Stimulated activated CD4-positive, alpha-beta T cell treated with anti-CD3 and anti-CD28 coated beads, Interleukin-12 subunit alpha, Interleukin-12 subunit beta, amount 100 ng/mL, for 48 hours (primary cell): ENCODE results near the gene UNC13D.
A peak's percentile ranks its signal among the peaks of the same experiment; 100 is the strongest.
"Not testable (repeated sequence)": the region's sequence is repeated elsewhere in the genome, so short reads cannot be mapped to it uniquely, and the experiment has no call there.

Experiments used
- DNase-seq, 3 donors: peaks; one replicate each; pipeline ENCODE4 v3.0.0-alpha.2; 2020; ENCODE audit warnings: low read depth in 2 of 3, low spot score in 1 of 3

Gene UNC13D

DNA sequence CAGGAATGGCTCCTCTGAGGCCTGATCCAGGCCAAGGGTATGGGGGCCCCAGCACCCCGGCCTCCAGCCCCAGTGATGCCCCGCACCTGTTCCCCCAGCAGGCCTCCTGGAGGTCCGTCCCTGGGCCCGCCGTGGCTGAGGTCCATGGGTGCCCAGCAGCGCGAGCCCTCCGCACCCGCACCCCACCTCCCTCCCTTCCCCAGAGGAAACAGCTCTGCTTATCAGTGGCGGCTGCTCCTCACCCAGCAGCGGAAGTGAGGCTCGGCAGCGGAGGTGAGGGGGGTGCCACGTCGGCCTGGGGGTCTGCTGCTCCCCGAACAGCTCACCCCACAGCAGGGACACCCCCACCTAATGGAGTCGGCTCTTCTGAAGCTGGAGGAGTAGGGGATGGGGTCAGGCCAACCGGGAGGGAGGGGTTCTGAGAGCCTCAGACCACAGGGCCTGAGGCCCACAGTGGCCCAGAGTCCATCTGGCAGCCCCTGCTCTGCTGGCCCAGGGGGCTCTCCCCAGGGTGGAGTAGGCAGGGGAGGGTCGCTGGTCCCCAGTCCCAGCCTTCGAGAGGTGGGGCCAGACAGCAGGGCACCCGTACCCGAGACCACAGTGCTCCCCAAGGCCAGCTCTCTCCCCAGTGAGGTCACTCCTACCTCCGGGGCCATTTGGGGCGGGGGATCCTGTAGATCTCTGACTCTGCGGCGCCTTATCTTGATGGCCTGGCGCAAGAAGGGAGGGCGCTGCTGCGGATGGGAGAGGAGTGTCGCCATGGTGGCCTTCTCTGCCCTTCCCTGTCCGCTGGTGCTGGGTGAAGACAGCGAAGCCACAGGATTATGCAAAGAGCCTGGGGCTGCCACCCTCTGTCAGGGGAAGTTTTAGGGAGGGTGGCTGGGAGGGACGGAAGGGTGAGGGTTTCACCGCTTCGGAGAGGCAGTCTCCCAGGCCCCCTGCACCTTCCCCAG lies at the start of gene UNC13D:
UNC13D (minus strand) TSS at position 828 of the 953 bp plus-strand sequence; CDS start at position 761, 67 bp downstream.
- no peak for DNase-seq

DNA sequence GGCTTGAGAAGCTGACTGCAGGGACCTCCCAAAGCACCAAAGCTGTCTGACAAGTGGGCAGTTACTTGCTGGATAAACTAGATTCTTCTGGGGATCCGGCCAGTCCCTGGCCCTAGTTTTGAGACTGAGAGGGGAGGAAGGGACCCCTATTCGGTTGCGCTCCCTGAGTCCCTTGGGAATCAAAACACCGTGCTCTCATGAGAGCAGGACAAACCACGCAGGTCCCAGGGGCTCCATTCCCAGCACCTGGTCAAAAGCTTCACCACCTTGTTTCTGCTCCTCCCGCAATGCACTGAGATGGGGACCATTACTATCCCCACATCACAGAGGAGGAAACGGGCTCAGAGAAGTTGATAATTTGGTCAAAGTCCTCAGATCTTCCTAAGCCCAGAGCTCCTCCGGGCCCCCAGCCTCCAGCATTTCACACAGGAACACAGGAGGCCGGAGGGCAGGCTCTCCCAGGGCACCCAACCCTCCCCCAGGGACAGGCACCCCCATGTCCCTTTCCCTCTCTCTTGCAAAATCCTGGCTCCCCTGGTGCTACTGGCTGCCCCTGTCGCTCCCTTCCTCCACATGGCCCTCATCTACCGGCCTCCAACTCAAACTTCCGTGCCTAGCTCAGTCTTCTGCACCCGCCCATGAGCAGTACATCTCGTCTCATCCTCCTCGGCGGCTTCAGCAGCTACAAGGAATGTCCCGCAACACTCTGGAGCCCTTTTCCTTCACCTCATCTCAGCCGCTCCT lies 49.3 kb upstream of the UNC13D start:
- no peak for DNase-seq

DNA sequence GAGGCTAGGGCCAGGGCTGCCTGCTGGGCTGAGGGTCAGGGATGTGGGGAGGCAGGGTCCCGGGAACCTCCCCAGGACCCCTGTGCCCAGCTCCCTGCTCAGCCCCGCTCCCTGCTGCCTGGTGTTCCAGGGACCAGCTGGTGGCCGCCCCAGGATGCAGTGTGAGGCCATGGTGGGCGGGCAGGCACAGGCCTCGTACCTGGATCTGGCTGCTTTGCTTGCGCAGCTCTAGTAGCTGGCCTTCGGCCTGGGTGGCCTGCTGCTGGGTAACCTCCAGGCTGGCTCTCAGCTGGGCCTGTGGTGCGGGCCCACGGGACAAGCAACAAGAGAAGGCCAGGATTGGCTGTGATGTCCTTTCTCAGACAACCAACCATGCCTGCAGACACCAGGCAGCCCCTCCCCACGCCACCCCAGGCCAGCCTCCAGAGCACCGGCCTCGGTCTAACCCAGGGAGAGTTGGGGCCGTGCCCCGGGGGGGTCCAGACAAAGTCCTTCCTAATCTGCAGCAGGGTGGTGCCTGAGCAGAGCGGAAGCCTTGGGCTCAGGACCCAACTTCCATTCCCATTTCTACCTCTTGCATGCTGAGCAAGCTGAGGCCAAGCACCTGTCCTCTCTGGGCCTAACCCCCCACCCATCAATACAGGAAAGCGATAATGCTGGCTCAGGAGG lies 48.5 kb upstream of the UNC13D start:
- DNase-seq, result no peak

DNA sequence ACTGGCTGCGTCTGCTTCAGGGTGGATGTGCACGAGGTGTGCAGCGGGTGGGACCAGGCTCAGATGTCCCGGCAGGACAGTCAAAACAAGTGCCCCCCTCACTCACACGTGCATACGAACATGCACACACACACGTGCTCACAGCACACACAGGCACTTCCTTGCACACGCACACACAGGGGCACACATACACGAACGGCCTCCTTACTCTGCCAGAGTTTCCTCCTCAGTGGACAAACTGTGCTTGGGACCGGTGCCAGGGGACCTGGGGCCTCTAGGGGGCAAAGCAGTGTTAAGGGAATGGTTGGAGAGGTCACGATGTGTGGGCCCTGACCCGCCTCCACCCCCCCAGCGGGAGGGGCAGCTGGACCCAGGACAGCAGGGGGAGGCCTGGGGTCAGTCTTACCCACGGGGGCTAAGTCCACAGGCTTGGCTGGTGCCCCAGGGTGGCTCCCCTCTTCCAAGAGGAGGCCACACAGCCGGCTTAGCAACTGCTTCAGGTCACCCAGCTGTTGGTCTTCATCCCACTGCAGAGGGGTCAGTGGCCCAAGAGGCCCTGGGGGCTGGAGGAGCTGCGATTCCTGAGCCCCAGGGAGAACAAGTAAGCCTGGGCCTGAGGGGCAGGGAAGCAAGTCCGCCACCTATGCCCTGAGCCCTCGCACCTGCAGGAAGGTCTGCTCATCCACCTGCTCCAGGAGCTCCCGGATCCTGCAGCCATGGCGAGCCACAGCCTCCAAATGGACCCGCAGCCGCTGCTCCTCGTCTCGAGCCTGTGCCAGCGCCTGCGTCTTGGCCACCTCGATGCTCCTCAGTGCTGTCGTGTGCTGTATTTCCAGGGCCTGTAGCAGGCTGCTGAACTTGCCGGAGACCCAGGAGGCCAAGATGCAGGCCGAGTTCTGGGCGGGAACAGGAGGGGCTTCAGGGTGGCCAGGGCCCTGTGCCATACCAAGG lies 47.7 kb upstream of the UNC13D start:
- DNase-seq, result no peak

GRCh38 chr17:75891022-75891604 lies 46.9 kb upstream of the UNC13D start:
- DNase-seq, result no peak

DNA sequence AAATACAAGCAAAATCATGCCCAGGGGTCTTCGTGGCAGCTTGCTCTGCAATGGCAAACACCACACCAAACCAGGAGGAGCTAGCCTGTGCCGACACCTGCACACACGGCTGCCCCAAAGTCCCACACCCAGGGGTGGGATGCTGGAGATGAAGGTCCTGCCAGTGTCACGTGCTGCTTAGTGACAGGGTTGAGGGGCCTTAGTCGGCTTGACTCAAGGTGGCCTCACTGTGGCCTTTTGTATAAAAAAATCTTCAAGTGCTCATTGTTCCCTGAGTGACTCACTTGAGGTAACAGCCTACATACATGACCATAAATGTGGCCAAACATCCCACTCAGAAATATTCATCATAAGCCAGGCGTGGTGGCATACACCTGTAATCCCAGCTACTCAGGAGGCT lies 45.2 kb upstream of the UNC13D start:
- no peak for DNase-seq

GRCh38 chr17:75888484-75888883 lies 44.3 kb upstream of the UNC13D start:
- no peak for DNase-seq

- DNase-seq, result not testable (repeated sequence)
Measured at GRCh38 chr17:75885860-75886259, 41.7 kb upstream of the UNC13D start.

DNA sequence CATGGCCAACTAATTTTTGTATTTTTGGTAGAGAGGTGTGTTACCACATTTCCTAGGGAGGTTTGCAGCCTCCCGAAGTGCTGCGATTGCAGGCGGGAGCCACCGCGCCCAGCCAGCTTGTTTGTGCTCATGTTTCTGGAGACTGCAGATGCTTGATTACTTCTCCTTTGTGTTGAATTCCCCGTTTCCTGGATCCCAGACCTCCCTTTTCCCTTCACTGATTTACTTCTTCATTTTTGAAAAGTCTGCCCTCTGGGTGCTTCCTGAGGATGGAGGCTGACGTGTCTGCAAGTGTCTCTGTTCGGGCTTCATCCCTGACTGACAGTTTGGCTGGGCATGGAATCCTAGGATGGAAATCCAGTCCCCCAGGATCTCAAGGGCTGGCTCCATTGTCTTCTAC lies 41.2 kb upstream of the UNC13D start:
- DNase-seq, result no peak

GRCh38 chr17:75881678-75882454 lies 37.7 kb upstream of the UNC13D start:
- DNase-seq, result no peak

DNA sequence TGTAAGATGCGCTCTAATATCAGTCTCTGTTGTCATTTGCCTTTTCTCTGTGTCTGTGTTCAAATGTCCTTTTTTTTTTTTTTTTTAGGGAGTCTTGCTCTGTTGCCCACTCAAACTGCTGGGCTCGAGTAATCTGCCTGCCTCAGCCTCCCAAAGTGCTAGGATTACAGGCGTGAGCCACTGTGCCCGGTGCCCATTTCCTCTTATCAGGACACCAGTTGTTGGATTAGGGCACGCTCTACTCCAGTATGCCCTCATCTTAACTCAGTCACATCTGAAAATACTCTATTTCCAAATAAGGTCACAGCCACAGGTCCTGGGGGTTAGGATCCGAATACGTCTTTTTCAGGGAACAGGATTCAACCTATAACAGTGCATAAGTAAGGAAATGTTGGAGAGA lies 36.1 kb upstream of the UNC13D start:
- DNase-seq, result no peak

DNA sequence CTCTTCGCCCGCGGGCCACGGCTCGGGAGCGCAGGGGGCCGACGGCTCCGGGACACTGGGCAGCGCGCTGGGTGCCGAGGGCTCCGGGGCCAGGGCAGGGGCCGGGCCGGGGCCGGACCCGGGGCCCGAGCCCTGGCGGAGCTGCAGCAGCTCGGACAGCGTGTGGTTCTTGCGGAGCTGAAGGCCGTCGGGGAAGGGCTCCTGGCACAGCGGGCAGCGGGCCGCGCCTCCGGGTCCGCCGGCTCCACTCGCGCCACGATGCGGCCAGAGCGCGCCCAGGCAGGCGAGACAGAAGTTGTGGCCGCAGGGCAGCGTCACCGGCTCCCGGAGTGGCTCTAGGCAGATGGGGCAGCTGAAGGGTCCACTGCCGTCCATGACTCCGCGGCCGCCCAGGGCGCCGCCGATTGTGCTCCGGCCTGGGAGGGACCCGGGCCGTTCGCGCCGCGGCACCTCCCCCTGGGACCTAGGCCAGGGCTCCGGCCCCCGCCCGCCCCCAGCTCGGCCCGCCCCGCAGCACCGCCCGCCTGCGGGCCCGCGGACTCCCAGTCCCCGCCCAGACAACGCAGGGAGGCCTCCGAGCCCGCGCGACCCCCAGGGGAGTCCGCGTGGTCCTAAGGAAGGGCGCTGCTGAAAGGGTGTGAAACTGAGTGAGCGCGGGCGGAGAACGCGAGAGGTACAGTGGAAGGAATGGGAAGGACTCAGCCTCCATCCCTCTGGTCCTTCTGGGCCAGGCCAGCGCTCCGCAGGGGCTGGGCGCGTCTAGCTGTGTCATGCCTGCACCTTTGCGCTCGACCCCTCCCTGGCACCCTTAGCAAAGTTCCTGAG lies 34.2 kb upstream of the UNC13D start, which contains the start of gene TRIM47:
TRIM47 (minus strand) TSS at position 408 of the 825 bp plus-strand sequence; CDS start at position 375, 33 bp downstream.
- DNase-seq, result no peak

DNA sequence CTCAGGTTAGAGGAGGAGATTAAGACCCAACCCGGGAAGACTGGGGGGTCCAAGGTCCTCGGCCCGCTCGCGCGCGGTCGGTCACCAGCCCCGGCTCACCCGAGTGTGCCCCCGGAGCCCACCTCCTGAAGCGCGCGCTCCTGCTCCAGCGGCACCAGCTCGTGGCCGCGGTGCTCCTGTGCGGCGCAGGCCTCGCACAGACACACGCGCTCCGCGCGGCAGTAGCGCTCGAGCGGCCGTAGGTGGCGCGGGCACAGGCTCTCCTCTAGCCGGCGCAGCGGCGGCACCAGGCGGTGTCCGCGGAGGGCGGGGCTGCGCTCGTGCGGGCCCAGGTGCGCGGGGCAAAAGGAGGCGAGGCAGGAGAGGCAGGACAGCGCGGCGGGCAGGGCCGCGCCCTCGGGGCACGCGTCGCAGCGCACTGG lies 33.6 kb upstream of the UNC13D start:
- DNase-seq, result peak in 1 of 3 donors; percentile 71

- DNase-seq, result no peak
Measured at GRCh38 chr17:75876938-75877751, 32.9 kb upstream of the UNC13D start.

- peak in 1 of 3 donors; percentile 39 for DNase-seq
Measured at GRCh38 chr17:75876190-75876937, 32.2 kb upstream of the UNC13D start.

DNA sequence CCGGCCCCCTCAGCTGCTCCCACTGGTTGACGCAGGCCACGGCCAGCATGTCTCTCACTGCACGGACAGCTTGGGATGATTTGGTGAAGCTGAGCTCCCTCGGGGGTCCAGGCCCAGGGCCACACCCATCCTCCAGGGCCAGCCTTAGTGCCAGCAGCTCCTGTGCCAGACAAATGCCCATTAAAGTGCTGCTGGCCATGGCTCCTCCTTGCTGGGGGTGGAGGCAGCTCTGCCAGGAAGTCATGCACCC lies 31.7 kb upstream of the UNC13D start:
- no peak for DNase-seq
